HepG2 (cell line): Measurements from ENCODE around the gene FRK.
"Not testable (repeated sequence)": the region's sequence is repeated elsewhere in the genome, so short reads cannot be mapped to it uniquely, and the experiment has no call there.

Experiments
- FOXM1 ChIP-seq: sonication (generic); formaldehyde crosslinking; IDR thresholded peaks from 2 replicates; pipeline ENCODE4 v1.5.0; 2020; ENCODE audit warnings: missing genetic modification reagents
- GTF2F1 ChIP-seq: fragments of 150-350 bp; IDR thresholded peaks from 2 replicates; pipeline ENCODE4 v1.6.1; 2014; ENCODE audit warnings: low read length
- RAD21 ChIP-seq: fragments of 450-650 bp; formaldehyde crosslinking; IDR thresholded peaks from 2 replicates; pipeline ENCODE4 v1.5.0; 2020; ENCODE audit warnings: mild to moderate bottlenecking
- ZNF775 ChIP-seq: sonication (generic); formaldehyde crosslinking; IDR thresholded peaks from 2 replicates; pipeline ENCODE4 v1.4.0; 2020; ENCODE audit warnings: missing genetic modification reagents, mild to moderate bottlenecking, moderate library complexity, borderline replicate concordance

GRCh38 chr6:115928000-115928399 lies 132.7 kb downstream of the FRK start:
- not testable (repeated sequence) for TF ChIP-seq GTF2F1; RAD21 (CRISPR knock-in tag); ZNF775 (CRISPR knock-in tag); FOXM1 (CRISPR knock-in tag)
